HG03575 (cell line): Measurements from ENCODE around the gene EEA1.

Experiments
- ATAC-seq: cut with Tn5 transposase; IDR thresholded peaks from one replicate; pipeline ENCODE4 v1.9.1; 2021; ENCODE audit not compliant: unreplicated experiment, insufficient number of reproducible peaks, low FRiP score; ENCODE audit errors: extremely low read depth

Gene EEA1

GRCh38 chr12:92900941-92901340, 28.2 kb downstream of the EEA1 start:
- no peak for ATAC-seq

DNA sequence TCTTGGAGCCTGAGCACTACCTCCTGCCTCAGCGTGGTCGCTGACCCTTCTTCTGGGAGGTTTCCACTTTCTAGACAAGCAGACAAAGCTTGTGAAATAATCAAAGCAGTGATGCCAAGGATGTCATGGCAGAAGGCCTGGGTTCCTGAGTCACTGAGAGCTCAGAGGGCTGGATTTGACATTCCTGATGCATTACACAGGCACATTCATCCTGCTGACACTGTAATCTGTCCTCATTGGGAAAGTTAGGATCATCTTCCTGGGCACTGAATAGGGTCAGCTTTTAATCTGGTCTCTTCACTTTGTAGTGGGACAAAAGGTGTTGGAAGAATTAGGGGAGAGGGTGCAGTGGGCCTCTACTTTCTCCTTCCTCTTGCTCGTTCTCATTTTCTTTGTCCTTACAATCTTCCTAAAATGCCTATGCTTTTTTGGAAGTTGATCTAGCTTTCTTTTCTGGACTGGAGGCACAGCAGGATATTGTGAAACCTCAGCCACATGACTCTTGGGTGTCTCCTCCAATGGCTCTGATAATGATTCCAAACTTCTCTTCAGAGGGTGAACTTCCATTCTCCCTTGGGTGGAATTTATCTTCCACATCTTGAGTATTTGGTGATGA, 29.6 kb downstream of the EEA1 start:
- ATAC-seq = no peak

DNA sequence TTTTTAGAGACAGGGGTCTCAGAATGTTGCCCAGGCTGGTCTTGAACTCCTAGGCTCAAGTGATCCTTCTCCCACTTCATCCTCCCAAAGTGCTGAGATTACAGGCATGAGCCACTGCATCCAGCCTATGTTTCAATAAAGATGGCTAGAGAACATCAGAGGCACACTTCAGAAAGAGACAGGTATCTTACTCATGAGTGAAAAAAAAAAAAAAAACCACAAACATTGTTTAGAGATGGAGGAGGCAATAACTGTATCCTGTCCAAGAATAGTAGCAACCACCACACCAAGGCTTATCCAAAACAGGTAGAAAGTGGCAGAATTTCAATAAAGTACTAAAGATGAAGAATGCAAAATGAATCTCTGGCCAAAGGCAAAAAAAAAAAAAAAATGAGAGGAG, 30.3 kb downstream of the EEA1 start:
- ATAC-seq = no peak

GRCh38 chr12:92897844-92898243, 31.3 kb downstream of the EEA1 start:
- no peak for ATAC-seq

- no peak for ATAC-seq
Observed at GRCh38 chr12:92890601-92891106, 38.4 kb downstream of the EEA1 start.

- ATAC-seq = no peak
Observed at GRCh38 chr12:92886131-92886530, 43.0 kb downstream of the EEA1 start.

DNA sequence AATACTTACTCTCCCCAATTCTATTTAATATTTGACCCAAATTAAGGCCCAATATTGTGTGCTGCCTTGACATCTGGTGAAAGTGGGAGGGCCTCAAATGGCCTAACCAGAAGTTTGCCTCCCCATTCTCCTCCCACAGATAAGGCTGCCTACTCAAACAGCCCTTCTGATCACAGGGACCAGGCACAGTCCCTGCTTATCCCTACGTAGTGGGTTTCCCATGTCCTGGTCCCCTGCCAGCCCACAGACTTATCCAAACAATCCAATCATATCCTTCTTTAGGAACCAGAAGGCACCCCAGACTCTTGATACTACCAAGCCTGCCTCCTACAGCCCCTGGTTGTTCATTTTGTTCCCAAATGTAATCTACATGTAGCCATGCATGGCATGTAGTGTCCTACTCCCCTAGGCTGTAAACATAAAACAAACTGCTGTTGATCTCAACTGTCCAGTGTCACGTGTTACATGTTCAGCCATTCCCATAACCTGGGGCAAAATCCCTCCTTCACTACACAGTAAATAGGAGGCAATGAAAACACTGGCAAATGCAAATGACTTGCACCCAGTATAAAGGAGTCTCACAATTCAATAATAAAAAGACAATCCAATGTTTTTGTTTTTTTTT, 49.3 kb downstream of the EEA1 start:
- no peak for ATAC-seq

DNA sequence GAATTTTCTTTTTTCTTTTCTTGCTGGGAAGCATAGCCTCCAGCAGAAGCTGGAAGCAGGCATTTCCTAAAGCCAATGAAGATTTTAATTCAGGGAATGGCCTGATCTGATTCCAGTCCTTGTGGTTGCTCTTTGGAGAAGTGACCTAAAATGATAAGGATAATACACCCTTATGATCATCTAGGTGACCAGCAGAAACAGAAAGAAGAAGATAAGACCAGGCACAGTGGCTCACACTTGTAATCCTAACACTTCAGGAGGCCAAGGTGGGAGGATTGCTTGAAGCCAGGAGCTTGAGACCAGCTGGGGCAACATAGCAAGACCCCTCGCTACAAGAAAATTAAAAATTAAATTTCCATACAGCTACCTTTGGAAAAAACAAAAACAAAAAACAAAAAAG, 51.2 kb downstream of the EEA1 start:
- no peak for ATAC-seq

- ATAC-seq = no peak
Observed at GRCh38 chr12:92876496-92876895, 52.6 kb downstream of the EEA1 start.

DNA sequence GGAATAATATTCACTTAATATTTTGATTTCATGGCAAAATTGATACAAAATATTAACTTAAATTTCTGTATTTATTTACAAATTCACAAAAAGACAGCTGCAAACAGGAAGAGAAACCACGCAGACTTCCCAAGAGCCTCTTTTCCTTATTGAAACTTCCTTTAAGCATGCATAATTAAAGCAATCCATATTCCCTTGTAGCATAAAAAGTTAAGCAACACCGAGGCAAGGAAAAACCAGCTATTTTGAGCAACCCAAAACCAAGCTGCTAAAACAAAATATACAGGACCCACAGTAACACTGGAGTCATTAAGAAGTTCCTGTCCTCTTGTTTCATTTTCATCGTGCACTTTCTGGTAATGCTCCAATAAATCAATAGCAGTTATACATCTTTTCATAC, 58.0 kb downstream of the EEA1 start:
- no peak for ATAC-seq

DNA sequence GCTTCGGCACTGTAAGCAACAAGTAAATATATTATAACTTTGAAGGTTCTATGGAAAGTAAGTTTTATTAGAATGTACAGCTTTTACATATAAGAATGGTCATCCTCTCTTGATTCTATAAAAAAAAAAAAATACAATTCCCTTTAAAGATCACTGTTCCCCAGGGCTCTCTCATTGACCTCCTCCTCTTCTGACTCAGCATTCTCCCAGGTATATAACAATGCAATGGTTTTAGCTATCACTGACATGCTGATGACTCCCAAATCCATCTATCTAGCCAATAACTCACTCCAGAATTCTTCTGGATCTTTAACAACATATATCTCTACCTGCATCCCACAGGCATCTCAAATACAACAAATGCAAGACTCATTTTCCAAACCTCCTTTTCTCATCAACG, 62.7 kb downstream of the EEA1 start:
- no peak for ATAC-seq

GRCh38 chr12:92863251-92863650, 65.8 kb downstream of the EEA1 start:
- no peak for ATAC-seq

- no peak for ATAC-seq
Observed at GRCh38 chr12:92861381-92861780, 67.7 kb downstream of the EEA1 start.

DNA sequence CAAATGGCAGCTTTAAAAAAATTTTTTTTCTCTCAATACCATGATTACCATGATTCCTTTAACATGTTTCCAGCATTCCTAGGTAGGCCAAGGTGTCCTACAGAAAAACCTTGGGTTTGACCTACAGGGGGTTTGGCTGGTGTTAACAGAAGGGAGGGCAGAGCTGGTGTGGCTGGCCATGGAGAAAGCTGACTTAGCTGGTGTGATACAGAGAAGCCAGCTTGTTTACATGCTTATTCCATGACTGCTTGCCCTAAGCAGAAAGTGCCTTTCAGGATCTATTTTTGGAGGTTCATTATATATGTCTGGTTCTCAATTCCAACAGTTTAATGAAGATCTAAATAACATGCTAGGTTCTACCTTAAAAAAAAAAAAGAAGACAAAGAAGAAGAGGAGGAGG, 68.6 kb downstream of the EEA1 start:
- ATAC-seq = no peak

DNA sequence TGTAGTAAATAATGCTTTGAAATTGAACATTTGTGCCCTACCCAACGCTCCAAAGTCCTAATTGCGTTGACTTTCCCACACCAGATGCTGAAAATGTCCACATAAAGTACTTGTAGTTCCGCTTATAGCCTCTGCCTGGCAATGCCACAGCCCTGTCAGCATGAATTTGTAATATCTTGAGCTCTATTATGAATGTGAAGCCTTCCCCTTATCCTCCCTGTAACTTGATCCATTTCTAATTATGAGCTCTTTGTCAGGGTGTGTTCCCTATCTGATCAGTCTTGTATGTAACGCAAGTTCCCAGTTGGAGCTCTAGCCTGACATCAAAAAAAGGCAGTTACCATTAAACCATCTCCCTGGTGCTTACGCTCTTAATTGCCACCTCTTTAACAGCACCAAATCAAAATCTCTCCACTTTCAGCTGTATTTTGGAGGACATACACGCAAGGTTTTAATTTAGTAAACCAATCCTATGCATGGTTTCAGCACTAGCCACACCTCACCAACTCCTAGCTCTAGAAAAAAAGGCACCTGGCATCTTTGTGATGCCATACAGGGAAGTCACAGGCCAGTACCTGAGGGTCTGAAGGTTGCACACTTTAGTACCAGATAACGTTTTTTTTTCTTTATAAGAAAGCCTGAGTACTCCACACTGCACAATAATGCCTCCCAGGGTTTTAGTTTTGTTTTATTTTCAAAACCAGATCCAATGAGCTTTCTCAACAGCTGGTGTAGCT, 69.3 kb downstream of the EEA1 start:
- ATAC-seq = no peak

- no peak for ATAC-seq
Observed at GRCh38 chr12:92857818-92858217, 71.3 kb downstream of the EEA1 start.

GRCh38 chr12:92854344-92854743, 74.8 kb downstream of the EEA1 start:
- ATAC-seq = no peak

DNA sequence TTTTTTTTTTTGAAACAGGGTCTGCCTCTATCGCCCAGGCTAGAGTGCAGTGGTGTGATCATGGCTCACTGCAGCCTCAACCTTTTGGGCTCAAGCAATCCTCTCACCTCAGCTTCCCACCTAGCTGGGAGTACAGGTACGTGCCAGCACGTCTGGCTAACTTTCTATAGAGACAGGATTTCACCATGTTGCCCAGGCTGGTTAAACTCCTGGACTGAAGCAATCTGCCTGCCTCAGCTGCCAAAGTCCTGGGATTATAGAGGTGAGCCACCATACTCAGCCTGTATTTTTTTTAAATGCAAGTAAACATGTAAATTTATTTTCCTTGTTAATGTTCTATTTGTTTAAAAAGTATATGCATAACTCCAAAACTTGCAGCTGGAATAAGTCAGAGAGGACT, 80.4 kb downstream of the EEA1 start:
- ATAC-seq = no peak

GRCh38 chr12:92847368-92847767, 81.7 kb downstream of the EEA1 start:
- ATAC-seq = no peak

GRCh38 chr12:92845329-92845728, 83.8 kb downstream of the EEA1 start:
- ATAC-seq = no peak
